ENCODE measurements around the gene TMEM259.

DNA sequence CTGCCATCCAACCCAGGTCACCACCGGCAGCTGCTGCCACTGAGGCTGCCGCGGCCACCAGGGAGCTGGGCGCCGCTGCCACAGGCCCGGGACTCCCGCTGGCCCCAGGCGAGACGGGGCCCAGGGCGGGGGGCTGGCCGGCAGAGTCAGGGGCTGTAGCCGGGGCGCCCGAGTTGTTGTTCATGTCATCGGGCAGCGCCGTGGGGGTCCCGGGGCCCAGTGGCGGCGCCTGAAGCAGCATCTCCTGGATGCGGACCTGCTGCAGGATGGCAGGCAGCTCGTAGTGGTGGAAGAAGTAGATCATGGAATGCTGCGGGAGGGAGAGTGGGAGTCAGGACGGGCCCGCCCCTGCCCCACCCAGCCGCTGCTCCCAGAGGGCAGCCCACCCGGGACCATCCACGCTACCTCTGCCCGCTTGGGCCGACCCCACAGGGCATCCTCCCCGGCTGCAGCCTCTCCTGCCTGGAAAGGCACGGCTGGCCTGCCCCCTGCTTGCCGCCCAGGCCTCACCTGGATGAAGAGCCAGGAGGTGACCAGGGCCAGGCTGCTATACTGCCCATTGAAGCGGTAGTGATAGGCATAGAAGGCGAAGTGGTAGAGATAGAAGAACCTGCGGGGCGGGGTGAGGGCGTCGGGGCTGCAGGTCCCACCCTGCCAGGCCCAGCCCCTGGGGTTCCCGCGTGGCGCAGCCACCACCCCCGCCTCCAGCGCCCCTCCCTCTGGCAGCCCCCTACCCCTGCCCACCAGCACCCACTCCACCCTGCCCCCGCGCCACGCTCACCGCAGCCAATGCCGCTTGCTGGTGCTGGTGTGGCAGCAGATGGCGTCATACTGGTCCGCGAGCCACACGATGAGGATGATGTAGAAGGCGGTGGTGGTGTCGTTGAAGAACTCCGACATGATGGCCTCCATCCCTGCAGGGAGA is 10.1 kb downstream of the TMEM259 start:
- TF ChIP-seq, protein P1, sequence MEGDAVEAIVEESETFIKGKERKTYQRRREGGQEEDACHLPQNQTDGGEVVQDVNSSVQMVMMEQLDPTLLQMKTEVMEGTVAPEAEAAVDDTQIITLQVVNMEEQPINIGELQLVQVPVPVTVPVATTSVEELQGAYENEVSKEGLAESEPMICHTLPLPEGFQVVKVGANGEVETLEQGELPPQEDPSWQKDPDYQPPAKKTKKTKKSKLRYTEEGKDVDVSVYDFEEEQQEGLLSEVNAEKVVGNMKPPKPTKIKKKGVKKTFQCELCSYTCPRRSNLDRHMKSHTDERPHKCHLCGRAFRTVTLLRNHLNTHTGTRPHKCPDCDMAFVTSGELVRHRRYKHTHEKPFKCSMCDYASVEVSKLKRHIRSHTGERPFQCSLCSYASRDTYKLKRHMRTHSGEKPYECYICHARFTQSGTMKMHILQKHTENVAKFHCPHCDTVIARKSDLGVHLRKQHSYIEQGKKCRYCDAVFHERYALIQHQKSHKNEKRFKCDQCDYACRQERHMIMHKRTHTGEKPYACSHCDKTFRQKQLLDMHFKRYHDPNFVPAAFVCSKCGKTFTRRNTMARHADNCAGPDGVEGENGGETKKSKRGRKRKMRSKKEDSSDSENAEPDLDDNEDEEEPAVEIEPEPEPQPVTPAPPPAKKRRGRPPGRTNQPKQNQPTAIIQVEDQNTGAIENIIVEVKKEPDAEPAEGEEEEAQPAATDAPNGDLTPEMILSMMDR (IDR thresholded peaks at IDR 0.05), result no peak
- no peak for TF ChIP-seq POLR2A (IDR thresholded peaks at IDR 0.05)
